H1 (cell line): ENCODE results near the gene GPR12. TPM values are rescaled to one million over a fixed set of nuclear protein-coding genes. Genes with fewer than 3 reads are reported as not detected.
A peak's percentile ranks its signal among the peaks of the same experiment; 100 is the strongest.

Experiments used
- CTCF ChIA-PET: fragments of 300-600 bp; sonication (Branson Sonifier 250); formaldehyde crosslinking; loops from one replicate; lab custom pipeline; 2021; ENCODE audit not compliant: partially characterized antibody; lab: Charles Lee
- POLR2A ChIA-PET: fragments of 300-600 bp; sonication (Branson Sonifier 250); formaldehyde crosslinking; loops from one replicate; lab custom pipeline; 2021; ENCODE audit warnings: inconsistent platforms; ENCODE audit not compliant: partially characterized antibody; lab: Charles Lee
- DNase-seq, 2 experiments: peaks; one replicate each; pipeline versions ENCODE4 v3.0.0 to v3.0.0-alpha.2; 2010 to 2022; ENCODE audit warnings: low spot score in 2 of 2, low read depth in 1 of 2, mixed read lengths in 1 of 2
- FAIRE-seq: peaks from 2 replicates; lab custom pipeline; 2011; peaks lifted over from hg19 to GRCh38; lab: Jason Lieb, UNC
- H2AFZ ChIP-seq: 2 replicates; pipeline ENCODE4 v1.8.1; 2012; ENCODE audit warnings: low read length, inconsistent platforms
- H2AK5ac ChIP-seq: 2 replicates; pipeline ENCODE4 v1.6.1; 2013; ENCODE audit warnings: low read depth, low read length
- H2BK120ac ChIP-seq: replicated peaks from 2 replicates; pipeline ENCODE3; 2013; ENCODE audit warnings: low read depth, low read length, inconsistent platforms
- H2BK12ac ChIP-seq: 2 replicates; pipeline ENCODE4 v1.6.1; 2013; ENCODE audit warnings: low read depth, low read length
- H2BK15ac ChIP-seq: 2 replicates; pipeline ENCODE4 v1.6.1; 2013; ENCODE audit warnings: low read length
- H2BK20ac ChIP-seq: 2 replicates; pipeline ENCODE4 v1.6.1; 2013; ENCODE audit warnings: low read length
- H2BK5ac ChIP-seq: 2 replicates; pipeline ENCODE4 v1.6.1; 2013; ENCODE audit warnings: low read depth, low read length
- H3K14ac ChIP-seq: 2 replicates; pipeline ENCODE4 v1.6.1; 2013; ENCODE audit warnings: inconsistent platforms; ENCODE audit not compliant: insufficient read length
- H3K18ac ChIP-seq: 2 replicates; pipeline ENCODE4 v1.6.1; 2013; ENCODE audit warnings: low read length; ENCODE audit errors: extremely low read depth
- H3K23ac ChIP-seq: 2 replicates; pipeline ENCODE4 v1.6.1; 2013; ENCODE audit warnings: inconsistent platforms; ENCODE audit not compliant: insufficient read length
- H3K23me2 ChIP-seq: 2 replicates; pipeline ENCODE4 v1.6.1; 2013; ENCODE audit warnings: low read depth, low read length
- H3K27ac ChIP-seq: 2 replicates; pipeline ENCODE4 v1.6.1; 2011; ENCODE audit warnings: low read depth, low read length, inconsistent platforms
- H3K27me3 ChIP-seq, 4 experiments: replicated peaks in 1 of 4; 1 replicate in 1 of 4; 2 replicates in 3 of 4; pipeline versions ENCODE4 v1.6.1 to v1.8.1; 2011 to 2013; ENCODE audit warnings: low read length in 3 of 4, mild to moderate bottlenecking in 3 of 4, inconsistent platforms in 2 of 4, mixed read lengths in 2 of 4, moderate library complexity in 1 of 4; ENCODE audit not compliant: control insufficient read depth in 3 of 4, insufficient read depth in 3 of 4; ENCODE audit errors: extremely low read depth in 1 of 4
- H3K36me3 ChIP-seq, 4 experiments: 2 replicates each; pipeline versions ENCODE4 v1.6.1 to v1.8.1; 2011 to 2013; ENCODE audit warnings: mild to moderate bottlenecking in 4 of 4, low read length in 3 of 4, moderate library complexity in 2 of 4, control low read depth in 1 of 4, inconsistent platforms in 1 of 4; ENCODE audit not compliant: insufficient read depth in 4 of 4, control insufficient read depth in 2 of 4
- H3K4ac ChIP-seq: replicated peaks from 2 replicates; pipeline ENCODE3; 2013; ENCODE audit warnings: low read length, low read depth, mixed read lengths, inconsistent platforms; ENCODE audit not compliant: insufficient read length
- H3K4me1 ChIP-seq, 4 experiments: replicated peaks in 1 of 4; 1 replicate in 1 of 4; 2 replicates in 3 of 4; pipeline versions ENCODE4 v1.6.1 to v1.8.1; 2011 to 2013; ENCODE audit warnings: low read length in 3 of 4, inconsistent platforms in 2 of 4, mixed read lengths in 1 of 4; ENCODE audit not compliant: insufficient read depth in 4 of 4, control insufficient read depth in 3 of 4
- H3K4me2 ChIP-seq, 2 experiments: 2 replicates each; pipeline versions ENCODE4 v1.6.1 to v1.8.1; 2011 to 2013; ENCODE audit warnings: low read depth in 2 of 2, low read length in 2 of 2, control low read depth in 1 of 2, inconsistent platforms in 1 of 2, mild to moderate bottlenecking in 1 of 2; ENCODE audit not compliant: insufficient read depth in 1 of 2
- H3K4me3 ChIP-seq, 4 experiments: fragments of 200-600, 300-600 bp in 1 of 4; sonication (generic), shearing (Covaris generic), sonication (Bioruptor Twin) in 1 of 4; 2 replicates each; pipeline versions ENCODE4 v1.5.1 to v1.8.1; 2011 to 2016; ENCODE audit warnings: low read length in 4 of 4, low read depth in 3 of 4, control low read depth in 2 of 4, inconsistent platforms in 2 of 4, mild to moderate bottlenecking in 2 of 4, mixed read lengths in 1 of 4, moderate library complexity in 1 of 4; ENCODE audit not compliant: insufficient read depth in 2 of 4; ENCODE audit errors: extremely low read depth in 1 of 4
- H3K56ac ChIP-seq: replicated peaks from 2 replicates; pipeline ENCODE3; 2013; ENCODE audit warnings: low read depth, mild to moderate bottlenecking, mixed read lengths, low read length, inconsistent platforms; ENCODE audit not compliant: insufficient read length
- H3K79me1 ChIP-seq: 2 replicates; pipeline ENCODE4 v1.6.1; 2013; ENCODE audit warnings: low read depth, low read length, control low read depth
- H3K79me2 ChIP-seq, 2 experiments: 2 replicates each; pipeline versions ENCODE4 v1.6.1 to v1.8.1; 2012 to 2013; ENCODE audit warnings: low read length in 2 of 2, mild to moderate bottlenecking in 2 of 2, inconsistent platforms in 1 of 2; ENCODE audit not compliant: insufficient read depth in 2 of 2, control insufficient read depth in 1 of 2
- H3K9ac ChIP-seq, 4 experiments: replicated peaks in 1 of 4; 1 replicate in 1 of 4; 2 replicates in 3 of 4; pipeline versions ENCODE4 v1.6.1 to v1.8.1; 2011 to 2013; ENCODE audit warnings: low read depth in 3 of 4, low read length in 3 of 4, control low read depth in 2 of 4, mild to moderate bottlenecking in 2 of 4, moderate library complexity in 2 of 4, inconsistent platforms in 1 of 4; ENCODE audit errors: extremely low read depth in 1 of 4
- H3K9me3 ChIP-seq, 2 experiments: 2 replicates each; pipeline versions ENCODE4 v1.6.1 to v1.8.1; 2012 to 2013; ENCODE audit warnings: mild to moderate bottlenecking in 2 of 2, moderate library complexity in 2 of 2, control low read depth in 1 of 2, inconsistent platforms in 1 of 2, low read depth in 1 of 2, low read length in 1 of 2, mixed read lengths in 1 of 2; ENCODE audit not compliant: insufficient read depth in 2 of 2
- H4K20me1 ChIP-seq, 2 experiments: replicated peaks in 1 of 2; 2 replicates each; pipeline versions ENCODE3 to v1.8.1; 2011 to 2013; ENCODE audit warnings: inconsistent platforms in 2 of 2, low read length in 2 of 2, mild to moderate bottlenecking in 1 of 2; ENCODE audit not compliant: insufficient read depth in 2 of 2, control insufficient read depth in 1 of 2
- H4K5ac ChIP-seq: 2 replicates; pipeline ENCODE4 v1.6.1; 2013; ENCODE audit warnings: low read length, low read depth, mixed read lengths, inconsistent platforms; ENCODE audit not compliant: insufficient read length
- H4K8ac ChIP-seq: 2 replicates; pipeline ENCODE4 v1.8.0; 2013; ENCODE audit warnings: mild to moderate bottlenecking, moderate library complexity, low read length, inconsistent platforms; ENCODE audit not compliant: insufficient read depth; ENCODE audit errors: extremely low read depth
- H4K91ac ChIP-seq: replicated peaks from 2 replicates; pipeline ENCODE3; 2013; ENCODE audit warnings: low read length, mixed read lengths, inconsistent platforms; ENCODE audit not compliant: insufficient read length
- TEAD4 ChIP-seq: IDR thresholded peaks from 2 replicates; pipeline ENCODE4 v1.6.1; 2012; ENCODE audit warnings: low read depth, low read length, inconsistent platforms, mixed read lengths
- WGBS, 2 experiments: shearing (Covaris generic) in 1 of 2; methylation state at CpG; one replicate each; pipeline versions ENCODE4 v1.1.6 to v1.1.7; 2013 to 2015; ENCODE audit warnings: low lambda C conversion rate in 2 of 2, mixed read lengths in 2 of 2, inconsistent platforms in 1 of 2, low coverage in 1 of 2, missing lambda C conversion rate in 1 of 2; ENCODE audit not compliant: insufficient replicate concordance in 2 of 2, insufficient coverage in 1 of 2, insufficient read length in 1 of 2; ENCODE audit errors: extremely low coverage in 1 of 2, missing lambda C conversion rate in 1 of 2; 5-methylcytosine and 5-hydroxymethylcytosine counted together
- polyA plus RNA-seq, 7 experiments: library from polyadenylated mRNA; depleted of rRNA in 3 of 7; stranded (reverse) in 5 of 7; unstranded in 2 of 7; fragments of >200 nt in 5 of 7; fragments of 200-250 nt in 2 of 7; gene quantifications; 1 replicate in 5 of 7; 2 replicates in 1 of 7; 4 replicates in 1 of 7; pipeline versions ENCODE4 v1.2.1 to v1.2.3, GENCODE V29; 2011 to 2013; ENCODE audit warnings: missing spikeins in 2 of 7, mixed read lengths in 2 of 7
- total RNA-seq: library from RNA; stranded (reverse); fragmentation: NEBNext Ultra II Directional; extraction: Animal tissue kit (Norgen Biotek cat#: 25700); gene quantifications from 2 replicates; pipeline ENCODE4 v1.2.1, GENCODE V29; 2021
- TF ChIP-seq, protein P1 (sequence below), 3 experiments: IDR thresholded peaks; 1 replicate in 2 of 3; 2 replicates in 1 of 3; pipeline versions ENCODE4 v1.5.1 to v1.6.1; 2011; ENCODE audit warnings: low read length in 3 of 3, mild to moderate bottlenecking in 3 of 3, inconsistent platforms in 2 of 3, low read depth in 1 of 3, moderate library complexity in 1 of 3; ENCODE audit not compliant: insufficient read depth in 1 of 3; ENCODE audit errors: control extremely low read depth in 1 of 3

The GPR12 gene
- total and polyA plus RNA-seq, 2 of the 8 experiments (the other 6 are each of a cell fraction or from before 2014, with no cell fraction given) = 0.15 to 0.27 TPM

DNA sequence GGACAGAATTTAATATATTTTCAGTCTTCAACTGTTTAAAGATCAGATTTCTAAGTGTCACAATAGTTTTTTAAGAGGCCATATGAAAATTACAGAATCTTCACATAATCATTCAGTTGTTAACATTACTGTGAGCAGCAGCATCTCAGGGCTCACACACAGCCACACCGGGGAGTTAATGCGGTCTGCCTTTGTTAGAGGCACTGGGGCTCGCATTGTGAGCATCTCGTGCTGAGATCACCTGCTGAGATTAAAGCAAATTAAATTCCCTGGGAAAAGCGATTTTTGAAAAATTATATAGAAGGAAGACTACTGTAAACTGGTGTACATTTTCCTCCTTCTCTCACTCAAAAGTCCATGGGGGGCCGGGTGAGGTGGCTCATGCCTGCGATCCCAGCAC, 16.6 kb downstream of the GPR12 start:
- Histone ChIP-seq H2BK120ac (no peak overlapping the region), H3K27me3 (peaks cover 0 to 8% (median 5%) of the 10 kb centered on the region in 4 experiments; a peak in 4 of 7 replicates), H3K36me3 (no peaks in the 10 kb centered on the region), H3K4me3 (no peak overlapping the region; a peak in 1 of 8 replicates), H3K4me1 (peaks cover 0 to 12% (median 5%) of the 10 kb centered on the region in 4 experiments; a peak in 6 of 7 replicates), H3K14ac (no peak overlapping the region), H4K8ac (no peak overlapping the region), H3K79me2 (no peaks in the 10 kb centered on the region), H3K79me1 (no peaks in the 10 kb centered on the region), H3K23ac (no peak overlapping the region), H3K4me2 (no peak overlapping the region; a peak in 1 of 4 replicates), H2BK5ac (no peak overlapping the region), H3K4ac (no peak overlapping the region), H2BK20ac (no peak overlapping the region), H2BK15ac (no peak overlapping the region), H3K18ac (no peak overlapping the region), H3K56ac (no peak overlapping the region), H4K5ac (no peak overlapping the region), H3K9ac (no peak overlapping the region), H3K27ac (no peak overlapping the region), H2AFZ (no peak overlapping the region), H3K23me2 (no peaks in the 10 kb centered on the region; the same call in 1 of the 2 replicates), H2AK5ac (no peak overlapping the region), H3K9me3 (0 out of 4 replicates have a peak, but pooled peaks cover 2 to 4% of the 10 kb centered on the region in 2 experiments), H4K91ac (no peak overlapping the region), H4K20me1 (no peaks in the 10 kb centered on the region), H2BK12ac (no peak overlapping the region)
- DNase-seq (no peak), FAIRE-seq (no peak)
- TF ChIP-seq TEAD4 = peak; percentile 66; the same call in 1 of the 2 replicates
- TF ChIP-seq, protein P1, sequence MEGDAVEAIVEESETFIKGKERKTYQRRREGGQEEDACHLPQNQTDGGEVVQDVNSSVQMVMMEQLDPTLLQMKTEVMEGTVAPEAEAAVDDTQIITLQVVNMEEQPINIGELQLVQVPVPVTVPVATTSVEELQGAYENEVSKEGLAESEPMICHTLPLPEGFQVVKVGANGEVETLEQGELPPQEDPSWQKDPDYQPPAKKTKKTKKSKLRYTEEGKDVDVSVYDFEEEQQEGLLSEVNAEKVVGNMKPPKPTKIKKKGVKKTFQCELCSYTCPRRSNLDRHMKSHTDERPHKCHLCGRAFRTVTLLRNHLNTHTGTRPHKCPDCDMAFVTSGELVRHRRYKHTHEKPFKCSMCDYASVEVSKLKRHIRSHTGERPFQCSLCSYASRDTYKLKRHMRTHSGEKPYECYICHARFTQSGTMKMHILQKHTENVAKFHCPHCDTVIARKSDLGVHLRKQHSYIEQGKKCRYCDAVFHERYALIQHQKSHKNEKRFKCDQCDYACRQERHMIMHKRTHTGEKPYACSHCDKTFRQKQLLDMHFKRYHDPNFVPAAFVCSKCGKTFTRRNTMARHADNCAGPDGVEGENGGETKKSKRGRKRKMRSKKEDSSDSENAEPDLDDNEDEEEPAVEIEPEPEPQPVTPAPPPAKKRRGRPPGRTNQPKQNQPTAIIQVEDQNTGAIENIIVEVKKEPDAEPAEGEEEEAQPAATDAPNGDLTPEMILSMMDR (IDR thresholded peaks at IDR 0.05; ENCODE audit: control extremely low read depth in 1 of 3, insufficient read depth in 1 of 3, low read depth in 1 of 3, low read length in 3 of 3) = no peak
- ChIA-PET POLR2A (no interaction called here), CTCF (interaction anchor here (1.9 kb wide), 1 partner anchor 129 kb away, joined by 7 read pairs; no protein-coding TSS in a partner anchor)
- WGBS, 2 experiments = 41% methylated on average over 7 of the region's 7 CpGs; no CpG with 5 or more reads in 1 of the 2 experiments
